Measurements from ENCODE around the gene ADORA1.

Gene ADORA1

GRCh38 chr1:203082571-203083462 lies 44.7 kb upstream of the ADORA1 start:
- no peaks in the 10 kb centered on the region for H3K36me3 ChIP-seq (ENCODE audit: insufficient read depth, low read length)
- H3K9me3 ChIP-seq (ENCODE audit: low read length): no peaks in the 10 kb centered on the region
- TF ChIP-seq EZH2 (IDR thresholded peaks at IDR 0.05; ENCODE audit: borderline replicate concordance, low read length): no peak
- TF ChIP-seq CTCF (IDR thresholded peaks at IDR 0.05; ENCODE audit: low read length): no peak
- no peak overlapping the region for H3K4me3 ChIP-seq (ENCODE audit: low read depth, low read length, poor library complexity, severe bottlenecking)
- no peaks in the 10 kb centered on the region for H3K79me2 ChIP-seq (ENCODE audit: insufficient read depth, low read length)
- H4K20me1 ChIP-seq (ENCODE audit: insufficient read depth, low read length): no peaks in the 10 kb centered on the region
- no peaks in the 10 kb centered on the region for H3K27me3 ChIP-seq (ENCODE audit: insufficient read depth, low read length)
- no peaks in the 10 kb centered on the region for H3K4me1 ChIP-seq (ENCODE audit: insufficient read depth, low read length, severe bottlenecking)
- no peak overlapping the region for H3K9ac ChIP-seq (ENCODE audit: low read length)
- no peaks in the 10 kb centered on the region for H3F3A ChIP-seq (ENCODE audit: insufficient read depth, low read length)
- no peak overlapping the region for H3K27ac ChIP-seq (ENCODE audit: low read depth, low read length, poor library complexity, severe bottlenecking)
- H2AFZ ChIP-seq (ENCODE audit: low read length): no peak overlapping the region
- H3K4me2 ChIP-seq (ENCODE audit: low read length): no peak overlapping the region
- H3K9me2 ChIP-seq (ENCODE audit: low read depth, low read length): no peaks in the 10 kb centered on the region

- Histone ChIP-seq H3K27me3 (ENCODE audit: insufficient read depth, low read length) (no peaks in the 10 kb centered on the region), H3K9ac (ENCODE audit: low read length) (no peak overlapping the region), H3K4me3 (ENCODE audit: low read depth, low read length, poor library complexity, severe bottlenecking) (no peak overlapping the region), H3K9me3 (ENCODE audit: low read length) (no peaks in the 10 kb centered on the region), H3K36me3 (ENCODE audit: insufficient read depth, low read length) (no peaks in the 10 kb centered on the region), H3K4me1 (ENCODE audit: insufficient read depth, low read length, severe bottlenecking) (no peaks in the 10 kb centered on the region), H3K4me2 (ENCODE audit: low read length) (no peak overlapping the region), H3K27ac (ENCODE audit: low read depth, low read length, poor library complexity, severe bottlenecking) (no peak overlapping the region), H3F3A (ENCODE audit: insufficient read depth, low read length) (no peaks in the 10 kb centered on the region), H3K9me2 (ENCODE audit: low read depth, low read length) (no peaks in the 10 kb centered on the region), H2AFZ (ENCODE audit: low read length) (no peak overlapping the region), H4K20me1 (ENCODE audit: insufficient read depth, low read length) (no peaks in the 10 kb centered on the region), H3K79me2 (ENCODE audit: insufficient read depth, low read length) (no peaks in the 10 kb centered on the region)
- TF ChIP-seq EZH2 (IDR thresholded peaks at IDR 0.05; ENCODE audit: borderline replicate concordance, low read length) (no peak), CTCF (IDR thresholded peaks at IDR 0.05; ENCODE audit: low read length) (peak; percentile 48)
Observed at GRCh38 chr1:203083463-203083921, 44.0 kb upstream of the ADORA1 start.

- no peak overlapping the region for H3K27ac ChIP-seq (ENCODE audit: low read depth, low read length, poor library complexity, severe bottlenecking)
- no peak overlapping the region for H3K4me2 ChIP-seq (ENCODE audit: low read length)
Observed at GRCh38 chr1:203084588-203085527, 42.7 kb upstream of the ADORA1 start.

More at GRCh38 chr1:203084588-203085527, 42.7 kb upstream of the ADORA1 start:
- H3K79me2 ChIP-seq (ENCODE audit: insufficient read depth, low read length): no peaks in the 10 kb centered on the region
- H3K4me1 ChIP-seq (ENCODE audit: insufficient read depth, low read length, severe bottlenecking): no peaks in the 10 kb centered on the region
- no peaks in the 10 kb centered on the region for H3K36me3 ChIP-seq (ENCODE audit: insufficient read depth, low read length)
- no peaks in the 10 kb centered on the region for H4K20me1 ChIP-seq (ENCODE audit: insufficient read depth, low read length)
- no peak overlapping the region for H3K9ac ChIP-seq (ENCODE audit: low read length)
- no peak overlapping the region for H2AFZ ChIP-seq (ENCODE audit: low read length)
- H3K9me3 ChIP-seq (ENCODE audit: low read length): no peaks in the 10 kb centered on the region
- H3K9me2 ChIP-seq (ENCODE audit: low read depth, low read length): no peaks in the 10 kb centered on the region
- H3K27me3 ChIP-seq (ENCODE audit: insufficient read depth, low read length): no peaks in the 10 kb centered on the region
- no peak overlapping the region for H3K4me3 ChIP-seq (ENCODE audit: low read depth, low read length, poor library complexity, severe bottlenecking)
- no peaks in the 10 kb centered on the region for H3F3A ChIP-seq (ENCODE audit: insufficient read depth, low read length)
- TF ChIP-seq EZH2 (IDR thresholded peaks at IDR 0.05; ENCODE audit: borderline replicate concordance, low read length) (no peak), CTCF (IDR thresholded peaks at IDR 0.05; ENCODE audit: low read length) (peak; percentile 76)

All from OCI-LY1 (cell line).